GM19043 (cell line): ENCODE results near the gene UNC5C.
"Not testable (repeated sequence)": the region's sequence is repeated elsewhere in the genome, so short reads cannot be mapped to it uniquely, and the experiment has no call there.

ENCODE experiments used
- ATAC-seq: cut with Tn5 transposase; IDR thresholded peaks from one replicate; pipeline ENCODE4 v1.9.1; 2021; ENCODE audit warnings: low read depth; ENCODE audit not compliant: unreplicated experiment

UNC5C gene

GRCh38 chr4:95155759-95156451 is 392.9 kb downstream of the UNC5C start:
- ATAC-seq, result no peak

- no peak for ATAC-seq
These were observed 395.6 kb downstream of the UNC5C start for GRCh38 chr4:95153182-95153581.

- no peak for ATAC-seq
These were observed 397.5 kb downstream of the UNC5C start for GRCh38 chr4:95151255-95151654.

GRCh38 chr4:95142932-95143331 is 405.8 kb downstream of the UNC5C start:
- no peak for ATAC-seq

- ATAC-seq, result no peak
These were observed 407.4 kb downstream of the UNC5C start for GRCh38 chr4:95141361-95141760.

- not testable (repeated sequence) for ATAC-seq
These were observed 409.3 kb downstream of the UNC5C start for GRCh38 chr4:95139424-95139823.

- ATAC-seq, result not testable (repeated sequence)
These were observed 414.8 kb downstream of the UNC5C start for GRCh38 chr4:95134016-95134415.

- no peak for ATAC-seq
These were observed 418.9 kb downstream of the UNC5C start for GRCh38 chr4:95129821-95130311.

GRCh38 chr4:95129031-95129430 is 419.7 kb downstream of the UNC5C start:
- no peak for ATAC-seq

GRCh38 chr4:95124906-95125504 is 423.8 kb downstream of the UNC5C start:
- no peak for ATAC-seq

- ATAC-seq, result no peak
These were observed 426.8 kb downstream of the UNC5C start for GRCh38 chr4:95122001-95122400.

- ATAC-seq, result no peak
These were observed 428.3 kb downstream of the UNC5C start for GRCh38 chr4:95120456-95120855.

GRCh38 chr4:95118497-95118896 is 430.3 kb downstream of the UNC5C start:
- no peak for ATAC-seq

GRCh38 chr4:95114521-95114920 is 434.3 kb downstream of the UNC5C start:
- no peak for ATAC-seq
